GM10266 (cell line): ENCODE data around the gene UQCRC1.

Source experiments
- DNase-seq: peaks from one replicate; pipeline ENCODE4 v3.0.0; 2012; ENCODE audit errors: extremely low spot score
- CTCF ChIP-seq: IDR thresholded peaks from 2 replicates; pipeline ENCODE4 v1.5.1; 2012; ENCODE audit warnings: mild to moderate bottlenecking, low read depth; ENCODE audit not compliant: control insufficient read depth, insufficient read depth; ENCODE audit errors: missing control alignments

Gene UQCRC1

GRCh38 chr3:48651771-48652170, 42.3 kb upstream of the UQCRC1 start:
- no peak for TF ChIP-seq CTCF
- DNase-seq = no peak

GRCh38 chr3:48650723-48651122, 41.3 kb upstream of the UQCRC1 start:
- DNase-seq = no peak
- no peak for TF ChIP-seq CTCF

GRCh38 chr3:48648188-48648850, 38.9 kb upstream of the UQCRC1 start:
- TF ChIP-seq CTCF = no peak
- DNase-seq = no peak

- no peak for TF ChIP-seq CTCF
- DNase-seq = no peak
Observed at GRCh38 chr3:48647714-48648113, 38.3 kb upstream of the UQCRC1 start.

- TF ChIP-seq CTCF = no peak
- no peak for DNase-seq
Observed at GRCh38 chr3:48644898-48645760, 35.7 kb upstream of the UQCRC1 start.

GRCh38 chr3:48642605-48643004, 33.2 kb upstream of the UQCRC1 start:
- no peak for DNase-seq
- no peak for TF ChIP-seq CTCF

GRCh38 chr3:48641396-48641795, 31.9 kb upstream of the UQCRC1 start:
- no peak for DNase-seq
- TF ChIP-seq CTCF = no peak
